Breast epithelium (tissue), 4 donors: ENCODE data around the gene SYNPO2. TPM values are rescaled to one million over a fixed set of nuclear protein-coding genes. Genes with fewer than 3 reads are reported as not detected.

Experiments used
- DNase-seq, 2 donors: peaks; one replicate each; pipeline ENCODE4 v3.0.0-alpha.2; 2019; ENCODE audit warnings: low spot score in 2 of 2
- H3K27ac ChIP-seq, 2 donors: fragments of 200-600 bp; sonication (generic) in 1 of 2; one replicate each; pipeline ENCODE4 v1.5.1; 2016 to 2019; ENCODE audit warnings: mild to moderate bottlenecking in 1 of 2
- H3K27me3 ChIP-seq, 2 donors: fragments of 200-600 bp; sonication (generic) in 1 of 2; one replicate each; pipeline versions ENCODE4 v1.5.1 to v1.6.0; 2017 to 2019; ENCODE audit warnings: control low read depth in 1 of 2, mild to moderate bottlenecking in 1 of 2
- H3K36me3 ChIP-seq: fragments of 200-600 bp; one replicate; pipeline ENCODE4 v1.5.1; 2019
- H3K4me1 ChIP-seq, 2 donors: fragments of 200-600 bp; sonication (generic); one replicate each; pipeline ENCODE4 v1.5.1; 2016 to 2019; ENCODE audit warnings: control low read depth in 1 of 2
- H3K4me3 ChIP-seq, 3 donors: fragments of 200-600 bp; sonication (generic); 1 replicate in 2 of 3; 2 replicates in 1 of 3; pipeline ENCODE4 v1.5.1; 2016 to 2019; ENCODE audit warnings: mild to moderate bottlenecking in 3 of 3, moderate library complexity in 2 of 3
- H3K9me3 ChIP-seq, 2 donors: fragments of 200-600 bp; sonication (generic) in 1 of 2; one replicate each; pipeline ENCODE4 v1.5.1; 2016 to 2019; ENCODE audit warnings: control low read depth in 1 of 2
- POLR2A ChIP-seq: fragments of 450-650 bp; IDR thresholded peaks from one replicate; pipeline ENCODE4 v1.6.1; 2016; ENCODE audit warnings: antibody characterized with exemption, mild to moderate bottlenecking, moderate library complexity
- POLR2AphosphoS5 ChIP-seq, 3 donors: sonication (generic); formaldehyde crosslinking; IDR thresholded peaks; one replicate each; pipeline ENCODE4 v1.6.1; 2017; ENCODE audit warnings: antibody characterized with exemption in 3 of 3
- intact Hi-C: fragments of 100-400 bp; cut with DNase I; formaldehyde crosslinking; loops from one replicate; pipeline ENCODE4 v1.15.1; 2023; ENCODE audit warnings: low total_unique reads
- total RNA-seq, 3 donors: library from RNA; depleted of rRNA; stranded (reverse); fragments of >200 nt; gene quantifications; one replicate each; pipeline ENCODE4 v1.1.0, GENCODE V29; 2016
- TF ChIP-seq, protein P1 (sequence below), 3 donors: fragments of 450-650 bp; IDR thresholded peaks; one replicate each; pipeline ENCODE4 v1.5.1; 2016 to 2017; ENCODE audit warnings: antibody characterized with exemption in 3 of 3, mild to moderate bottlenecking in 3 of 3, moderate library complexity in 3 of 3

SYNPO2 gene
- total RNA-seq, 3 donors from 2014 or later: 30.2 to 90.1 (median 52.7) TPM

DNA sequence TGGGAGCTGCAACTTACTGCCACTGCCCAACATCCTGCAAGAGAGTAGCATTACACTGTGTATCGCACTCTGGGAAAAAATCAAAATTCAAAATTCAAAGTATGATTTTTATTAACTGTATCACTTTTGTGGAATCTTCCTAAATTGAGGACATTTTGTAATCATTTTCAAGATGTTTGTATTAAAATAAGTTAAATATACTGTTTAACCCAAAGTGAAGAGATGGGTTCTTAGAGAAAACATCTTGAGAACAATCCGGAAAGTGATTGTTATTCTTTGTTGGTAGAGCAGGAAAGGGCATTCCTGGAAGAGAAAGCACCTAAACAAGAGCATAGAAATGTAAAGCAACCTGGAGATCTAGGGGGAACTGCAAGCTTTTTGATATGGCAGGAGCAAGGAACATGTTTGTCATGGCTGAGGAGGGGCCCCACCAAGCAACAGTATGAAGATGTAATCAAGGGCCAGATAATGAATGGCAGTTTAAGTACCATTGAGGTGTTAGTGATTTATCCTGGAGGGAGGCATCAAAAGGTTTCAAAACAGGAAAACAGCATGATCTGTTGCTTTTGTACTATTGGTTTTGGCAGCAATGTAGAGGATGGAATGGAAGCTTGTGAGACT is 38.7 kb upstream of the SYNPO2 start:
- no peaks in the 10 kb centered on the region for H3K4me1 ChIP-seq
- DNase-seq: no peak
- peak overlapping the region in 1 of 2 donors; percentile 69 for H3K27ac ChIP-seq
- no peaks in the 10 kb centered on the region for H3K36me3 ChIP-seq
- H3K27me3 ChIP-seq: no peaks in the 10 kb centered on the region
- TF ChIP-seq, protein P1, sequence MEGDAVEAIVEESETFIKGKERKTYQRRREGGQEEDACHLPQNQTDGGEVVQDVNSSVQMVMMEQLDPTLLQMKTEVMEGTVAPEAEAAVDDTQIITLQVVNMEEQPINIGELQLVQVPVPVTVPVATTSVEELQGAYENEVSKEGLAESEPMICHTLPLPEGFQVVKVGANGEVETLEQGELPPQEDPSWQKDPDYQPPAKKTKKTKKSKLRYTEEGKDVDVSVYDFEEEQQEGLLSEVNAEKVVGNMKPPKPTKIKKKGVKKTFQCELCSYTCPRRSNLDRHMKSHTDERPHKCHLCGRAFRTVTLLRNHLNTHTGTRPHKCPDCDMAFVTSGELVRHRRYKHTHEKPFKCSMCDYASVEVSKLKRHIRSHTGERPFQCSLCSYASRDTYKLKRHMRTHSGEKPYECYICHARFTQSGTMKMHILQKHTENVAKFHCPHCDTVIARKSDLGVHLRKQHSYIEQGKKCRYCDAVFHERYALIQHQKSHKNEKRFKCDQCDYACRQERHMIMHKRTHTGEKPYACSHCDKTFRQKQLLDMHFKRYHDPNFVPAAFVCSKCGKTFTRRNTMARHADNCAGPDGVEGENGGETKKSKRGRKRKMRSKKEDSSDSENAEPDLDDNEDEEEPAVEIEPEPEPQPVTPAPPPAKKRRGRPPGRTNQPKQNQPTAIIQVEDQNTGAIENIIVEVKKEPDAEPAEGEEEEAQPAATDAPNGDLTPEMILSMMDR (IDR thresholded peaks at IDR 0.05): no peak
- no peak for TF ChIP-seq POLR2A
- TF ChIP-seq POLR2AphosphoS5 (IDR thresholded peaks at IDR 0.05): no peak
- intact Hi-C loops: no loop called here
- H3K4me3 ChIP-seq: peak overlapping the region; percentile 35 to 63 (median 51)
- H3K9me3 ChIP-seq: no peaks in the 10 kb centered on the region

GRCh38 chr4:118850488-118851173 is 38.0 kb upstream of the SYNPO2 start:
- H3K4me3 ChIP-seq: peak overlapping the region; percentile 35 to 63 (median 51)
- H3K9me3 ChIP-seq: no peaks in the 10 kb centered on the region
- TF ChIP-seq, protein P1 (IDR thresholded peaks at IDR 0.05): no peak
- TF ChIP-seq POLR2A (no peak), POLR2AphosphoS5 (IDR thresholded peaks at IDR 0.05) (no peak)
- intact Hi-C loops: no loop called here
- no peak for DNase-seq
- no peaks in the 10 kb centered on the region for H3K36me3 ChIP-seq
- no peaks in the 10 kb centered on the region for H3K4me1 ChIP-seq
- H3K27ac ChIP-seq: peak overlapping the region; percentile 33 to 69
- H3K27me3 ChIP-seq: no peaks in the 10 kb centered on the region

GRCh38 chr4:118857760-118858159 is 30.9 kb upstream of the SYNPO2 start:
- Histone ChIP-seq H3K4me1 (no peaks in the 10 kb centered on the region), H3K27me3 (no peaks in the 10 kb centered on the region), H3K9me3 (no peaks in the 10 kb centered on the region), H3K27ac (no peak overlapping the region), H3K4me3 (no peak overlapping the region), H3K36me3 (no peaks in the 10 kb centered on the region)
- DNase-seq: no peak
- intact Hi-C loops: no loop called here
- no peak for TF ChIP-seq POLR2A
- TF ChIP-seq POLR2AphosphoS5 (IDR thresholded peaks at IDR 0.05): no peak
- TF ChIP-seq, protein P1 (IDR thresholded peaks at IDR 0.05): no peak

- Histone ChIP-seq H3K4me1 (no peaks in the 10 kb centered on the region), H3K27ac (no peak overlapping the region), H3K4me3 (no peak overlapping the region), H3K36me3 (no peaks in the 10 kb centered on the region), H3K9me3 (no peaks in the 10 kb centered on the region), H3K27me3 (no peaks in the 10 kb centered on the region)
- intact Hi-C loops: no loop called here
- TF ChIP-seq POLR2AphosphoS5 (IDR thresholded peaks at IDR 0.05) (no peak), POLR2A (no peak)
- no peak for DNase-seq
Measured at GRCh38 chr4:118858779-118859178, 29.9 kb upstream of the SYNPO2 start.

- Histone ChIP-seq H3K4me3 (no peak overlapping the region), H3K4me1 (no peaks in the 10 kb centered on the region), H3K27me3 (no peaks in the 10 kb centered on the region), H3K9me3 (no peaks in the 10 kb centered on the region), H3K27ac (peak overlapping the region; percentile 27 to 40), H3K36me3 (no peaks in the 10 kb centered on the region)
- intact Hi-C loops: no loop called here
- peak in 1 of 2 donors; percentile 73 for DNase-seq
- no peak for TF ChIP-seq POLR2AphosphoS5 (IDR thresholded peaks at IDR 0.05)
- TF ChIP-seq POLR2A: no peak
- TF ChIP-seq, protein P1 (IDR thresholded peaks at IDR 0.05): peak; percentile 38 to 65 (median 49)
Measured at GRCh38 chr4:118865091-118865708, 23.5 kb upstream of the SYNPO2 start.
